22Rv1 (cell line): ENCODE data around the gene RAPGEF4.

ENCODE experiments used
- ZFX ChIP-seq: fragments of 450-650 bp; IDR thresholded peaks from 2 replicates; pipeline ENCODE4 v1.6.1; 2017; ENCODE audit warnings: antibody characterized with exemption, borderline replicate concordance
- TF ChIP-seq, protein P1 (sequence below): fragments of 450-650 bp; IDR thresholded peaks from 2 replicates; pipeline ENCODE4 v1.5.1; 2017; ENCODE audit warnings: mild to moderate bottlenecking

DNA sequence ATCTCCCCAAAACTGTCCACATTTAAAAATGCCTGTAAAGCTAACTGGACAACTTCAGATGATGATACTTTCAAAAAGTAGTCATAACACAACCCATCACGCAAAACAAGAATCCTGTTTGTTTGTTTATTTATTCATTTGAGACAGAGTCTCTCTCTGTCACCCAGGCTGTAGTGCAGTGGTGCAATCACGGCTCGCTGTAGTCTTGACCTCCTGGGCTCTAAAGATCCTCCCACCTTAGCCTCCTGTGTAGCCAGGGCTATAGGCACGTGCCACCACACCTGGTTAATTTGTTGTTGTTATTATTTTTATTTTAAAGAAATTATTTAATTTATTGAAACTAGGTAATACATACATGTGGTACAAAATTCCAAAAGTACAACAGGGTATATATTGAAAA lies 94.8 kb downstream of the RAPGEF4 start:
- TF ChIP-seq, protein P1, sequence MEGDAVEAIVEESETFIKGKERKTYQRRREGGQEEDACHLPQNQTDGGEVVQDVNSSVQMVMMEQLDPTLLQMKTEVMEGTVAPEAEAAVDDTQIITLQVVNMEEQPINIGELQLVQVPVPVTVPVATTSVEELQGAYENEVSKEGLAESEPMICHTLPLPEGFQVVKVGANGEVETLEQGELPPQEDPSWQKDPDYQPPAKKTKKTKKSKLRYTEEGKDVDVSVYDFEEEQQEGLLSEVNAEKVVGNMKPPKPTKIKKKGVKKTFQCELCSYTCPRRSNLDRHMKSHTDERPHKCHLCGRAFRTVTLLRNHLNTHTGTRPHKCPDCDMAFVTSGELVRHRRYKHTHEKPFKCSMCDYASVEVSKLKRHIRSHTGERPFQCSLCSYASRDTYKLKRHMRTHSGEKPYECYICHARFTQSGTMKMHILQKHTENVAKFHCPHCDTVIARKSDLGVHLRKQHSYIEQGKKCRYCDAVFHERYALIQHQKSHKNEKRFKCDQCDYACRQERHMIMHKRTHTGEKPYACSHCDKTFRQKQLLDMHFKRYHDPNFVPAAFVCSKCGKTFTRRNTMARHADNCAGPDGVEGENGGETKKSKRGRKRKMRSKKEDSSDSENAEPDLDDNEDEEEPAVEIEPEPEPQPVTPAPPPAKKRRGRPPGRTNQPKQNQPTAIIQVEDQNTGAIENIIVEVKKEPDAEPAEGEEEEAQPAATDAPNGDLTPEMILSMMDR, result no peak
- TF ChIP-seq ZFX, result no peak
